ENCODE data around the gene NEK8.

NEK8 gene

DNA sequence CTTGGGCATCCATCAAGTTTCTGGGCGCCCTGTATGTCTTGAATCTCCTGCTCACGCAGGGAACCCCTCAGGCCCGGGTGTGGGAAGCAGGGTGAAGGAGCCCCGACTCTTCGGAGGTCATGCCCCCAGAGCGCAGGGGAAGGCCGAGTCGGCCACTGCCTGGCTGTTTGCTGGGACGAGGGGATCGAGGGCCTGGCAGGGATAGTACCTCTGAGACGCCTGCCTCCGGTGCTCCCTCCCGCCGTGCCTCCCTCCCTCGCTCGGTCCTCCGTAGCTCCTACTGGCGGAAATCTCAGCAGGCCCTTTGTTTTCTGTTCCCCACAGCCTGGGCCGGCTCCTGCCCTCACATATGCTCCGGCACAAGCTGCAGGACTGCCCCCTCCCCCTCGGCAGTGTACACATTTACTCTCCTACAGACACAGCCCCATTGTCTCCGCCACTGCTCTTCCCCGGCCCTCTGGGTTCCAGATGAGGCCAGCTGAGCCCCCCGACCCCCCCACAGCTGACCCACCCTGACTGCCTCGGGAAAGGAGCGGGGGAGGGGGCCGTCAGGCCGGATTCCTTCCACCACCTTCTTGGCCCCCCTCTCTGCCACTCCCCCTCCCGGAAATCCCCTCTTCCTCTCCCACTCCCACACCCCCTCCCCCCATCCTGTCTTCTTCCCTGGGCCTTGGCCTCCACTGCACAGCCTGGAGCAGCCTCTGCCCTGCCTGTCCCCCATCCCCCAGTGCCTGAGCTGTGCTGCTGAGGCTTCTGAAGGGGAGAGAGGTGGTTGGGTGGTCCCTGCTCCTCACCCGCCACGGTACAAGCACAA lies 16.6 kb downstream of the NEK8 start:
- DNase-seq = peak in 13 of 14 donors; percentile 39 to 90 (median 81)

- peak in 2 of 14 donors; percentile 54 to 62 for DNase-seq
Observed at GRCh38 chr17:28745786-28746411, 17.3 kb downstream of the NEK8 start.

- peak in 11 of 14 donors; percentile 42 to 83 (median 66) for DNase-seq
Observed at GRCh38 chr17:28746611-28747050, 18.0 kb downstream of the NEK8 start.

DNA sequence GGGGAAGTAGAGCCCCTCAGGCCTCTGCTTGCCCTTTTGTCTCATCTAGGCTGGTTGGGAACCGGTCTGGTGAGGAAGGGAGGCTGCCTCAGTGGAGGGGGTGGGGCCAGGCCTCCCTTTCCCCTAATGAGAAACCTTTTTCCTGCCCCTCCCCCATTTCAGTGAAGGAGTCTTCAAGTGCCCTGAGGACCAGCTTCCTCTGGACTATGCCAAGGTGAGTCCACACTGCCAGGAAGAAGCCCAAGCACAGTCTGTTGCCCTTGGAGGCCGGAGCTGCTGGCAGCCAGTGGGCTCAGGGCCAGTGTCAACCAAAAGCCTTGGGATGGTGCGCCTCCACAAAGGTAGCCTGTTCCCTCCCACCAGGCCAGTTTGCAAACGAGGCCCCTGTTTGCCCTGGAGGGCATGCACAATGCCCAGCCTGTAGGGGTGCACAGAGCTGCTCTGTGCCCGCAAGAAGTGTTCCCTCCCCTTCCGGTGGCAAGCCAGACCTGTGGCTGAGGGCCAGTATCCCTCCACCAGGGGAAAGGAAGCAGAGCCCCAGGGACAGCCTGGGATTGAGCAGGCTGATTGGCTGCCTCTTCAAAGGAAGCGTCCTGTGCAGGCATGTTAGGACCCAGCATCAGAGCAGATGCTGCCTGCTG lies 18.6 kb downstream of the NEK8 start:
- DNase-seq = peak in 13 of 14 donors; percentile 17 to 83 (median 66)

DNA sequence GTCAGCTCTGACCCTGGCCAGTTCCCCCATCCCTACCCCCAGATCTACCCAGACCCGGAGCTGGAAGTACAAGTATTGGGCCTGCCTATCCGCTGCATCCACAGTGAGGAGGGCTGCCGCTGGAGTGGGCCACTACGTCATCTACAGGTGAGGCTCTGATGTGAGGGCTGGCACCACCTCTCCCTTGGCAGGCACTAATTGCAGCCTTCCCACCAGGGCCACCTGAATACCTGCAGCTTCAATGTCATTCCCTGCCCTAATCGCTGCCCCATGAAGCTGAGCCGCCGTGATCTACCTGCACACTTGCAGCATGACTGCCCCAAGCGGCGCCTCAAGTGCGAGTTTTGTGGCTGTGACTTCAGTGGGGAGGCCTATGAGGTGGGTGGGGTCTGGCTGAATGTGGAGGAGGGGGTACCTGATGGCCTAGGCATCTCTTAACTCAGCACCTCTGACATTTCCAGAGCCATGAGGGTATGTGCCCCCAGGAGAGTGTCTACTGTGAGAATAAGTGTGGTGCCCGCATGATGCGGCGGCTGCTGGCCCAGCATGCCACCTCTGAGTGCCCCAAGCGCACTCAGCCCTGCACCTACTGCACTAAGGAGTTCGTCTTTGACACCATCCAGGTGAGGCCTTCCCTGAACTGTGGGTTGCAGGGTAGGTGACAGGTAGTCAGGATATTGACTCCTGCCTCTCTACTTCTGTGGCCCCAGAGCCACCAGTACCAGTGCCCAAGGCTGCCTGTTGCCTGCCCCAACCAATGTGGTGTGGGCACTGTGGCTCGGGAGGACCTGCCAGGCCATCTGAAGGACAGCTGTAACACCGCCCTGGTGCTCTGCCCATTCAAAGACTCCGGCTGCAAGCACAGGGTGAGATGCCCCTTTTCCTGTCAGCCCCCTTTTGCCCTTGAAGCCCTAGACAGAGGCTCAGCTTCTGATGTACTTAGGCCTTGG lies 19.5 kb downstream of the NEK8 start:
- no peak for DNase-seq

- DNase-seq = no peak
Observed at GRCh38 chr17:28748852-28749515, 20.4 kb downstream of the NEK8 start.

GRCh38 chr17:28749516-28750177 lies 21.1 kb downstream of the NEK8 start:
- no peak for DNase-seq

GRCh38 chr17:28750178-28751047 lies 21.8 kb downstream of the NEK8 start:
- DNase-seq = peak in 13 of 14 donors; percentile 38 to 87 (median 80)

DNA sequence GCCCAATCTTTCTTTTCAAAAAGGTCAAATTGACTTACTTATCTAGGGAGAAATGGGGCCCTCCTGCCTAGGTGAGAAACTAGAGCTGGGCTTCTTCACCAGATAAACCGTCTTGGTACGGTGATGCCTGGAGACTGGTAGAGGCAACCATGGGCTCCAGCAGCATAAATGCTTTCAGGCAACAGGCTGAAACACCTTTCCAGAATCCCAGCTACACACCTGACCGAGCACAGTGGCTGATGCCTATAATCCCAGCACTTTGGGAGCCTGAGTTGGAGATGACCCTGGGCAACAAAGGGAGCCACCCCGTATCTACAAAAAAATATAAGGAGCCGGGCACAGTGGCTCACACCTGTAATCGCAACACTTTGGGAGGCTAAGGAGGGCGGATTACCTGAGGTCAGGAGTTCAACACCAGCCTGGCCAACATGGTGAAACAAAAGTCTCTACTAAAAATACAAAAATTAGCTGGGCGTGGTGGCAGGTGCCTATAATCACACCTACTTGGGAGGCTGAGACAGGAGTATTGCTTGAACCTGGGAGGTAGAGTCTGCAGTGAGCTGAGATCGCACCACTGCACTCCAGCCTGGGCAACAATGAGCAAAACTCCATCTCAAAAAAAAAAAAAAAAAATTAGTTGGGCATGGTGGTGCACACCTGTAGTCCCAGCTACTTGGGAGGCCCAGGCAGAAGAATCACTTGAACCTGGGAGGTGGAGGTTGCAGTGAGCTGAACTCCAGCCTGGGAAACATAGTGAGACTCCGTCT lies 23.2 kb downstream of the NEK8 start:
- no peak for DNase-seq

GRCh38 chr17:28755486-28755885 lies 26.9 kb downstream of the NEK8 start:
- no peak for DNase-seq

DNA sequence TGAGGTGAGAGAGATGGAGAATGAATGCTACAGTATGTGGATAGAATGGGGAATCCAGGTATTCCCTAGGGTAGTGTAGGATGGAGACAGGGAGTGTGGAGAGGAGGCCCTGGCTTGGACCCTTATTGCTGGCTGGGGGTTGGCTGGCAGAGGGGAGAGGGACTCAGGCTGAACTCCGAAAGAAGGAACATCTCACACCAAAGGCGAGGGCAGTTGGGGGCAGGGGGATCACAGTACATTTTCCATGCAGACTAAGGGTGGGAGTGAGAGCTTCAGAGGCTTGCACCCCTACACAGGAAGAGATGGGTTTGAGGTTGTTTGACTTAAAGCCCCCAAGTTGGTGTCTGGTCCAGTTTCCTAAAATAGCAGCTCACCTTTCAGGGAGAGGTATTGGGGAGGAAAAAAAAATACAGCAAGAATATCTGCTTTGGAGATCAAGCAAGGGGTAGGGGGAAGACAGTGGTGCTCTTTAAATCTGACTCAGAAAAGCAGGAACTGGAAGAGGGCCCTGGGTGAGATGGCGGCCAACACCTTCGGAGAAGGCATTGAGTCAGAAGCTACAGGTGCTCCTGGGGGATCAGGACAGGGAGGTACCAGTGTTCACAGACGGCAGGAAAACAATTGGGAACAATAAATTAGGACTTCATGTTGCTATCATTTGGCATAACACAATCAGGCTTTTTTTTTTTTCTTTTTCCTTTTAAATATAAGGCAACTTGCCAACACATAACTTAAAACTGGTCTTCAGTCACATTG lies 27.6 kb downstream of the NEK8 start:
- DNase-seq = no peak

DNA sequence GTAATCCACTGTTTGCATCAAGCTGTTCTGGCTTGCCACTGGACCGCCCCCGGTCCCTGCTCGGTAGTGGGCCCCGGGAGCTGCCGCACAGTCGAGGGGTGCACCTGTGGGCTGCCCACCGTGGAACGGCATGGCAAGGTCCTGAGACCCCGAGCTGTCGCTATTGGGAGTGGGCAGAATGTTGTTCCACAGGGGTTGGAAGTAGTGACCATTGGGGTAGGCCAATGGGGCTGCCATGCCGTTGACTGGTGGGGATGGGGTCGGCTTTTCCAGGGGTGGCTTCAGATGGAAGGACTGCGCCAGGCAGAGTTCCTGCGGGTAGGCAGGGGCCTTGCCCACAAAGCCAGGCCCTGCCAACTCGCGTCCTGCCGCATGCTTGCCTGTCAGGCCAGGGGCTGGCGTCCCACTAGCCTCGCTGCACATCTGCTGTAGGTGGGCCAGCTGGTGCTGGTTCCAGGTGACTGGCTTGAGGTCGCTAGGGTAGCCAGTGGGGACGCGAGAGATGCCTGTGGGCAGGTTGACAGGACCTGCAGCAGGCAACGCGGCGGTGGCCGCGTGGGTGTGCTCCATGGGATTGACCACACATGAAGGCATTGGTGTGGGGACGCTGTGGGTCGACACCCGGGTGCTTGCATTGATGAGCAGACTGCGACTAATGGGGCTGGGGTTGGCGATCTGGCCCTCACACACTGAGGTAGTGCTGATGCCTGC lies 30.0 kb downstream of the NEK8 start:
- DNase-seq = no peak

DNA sequence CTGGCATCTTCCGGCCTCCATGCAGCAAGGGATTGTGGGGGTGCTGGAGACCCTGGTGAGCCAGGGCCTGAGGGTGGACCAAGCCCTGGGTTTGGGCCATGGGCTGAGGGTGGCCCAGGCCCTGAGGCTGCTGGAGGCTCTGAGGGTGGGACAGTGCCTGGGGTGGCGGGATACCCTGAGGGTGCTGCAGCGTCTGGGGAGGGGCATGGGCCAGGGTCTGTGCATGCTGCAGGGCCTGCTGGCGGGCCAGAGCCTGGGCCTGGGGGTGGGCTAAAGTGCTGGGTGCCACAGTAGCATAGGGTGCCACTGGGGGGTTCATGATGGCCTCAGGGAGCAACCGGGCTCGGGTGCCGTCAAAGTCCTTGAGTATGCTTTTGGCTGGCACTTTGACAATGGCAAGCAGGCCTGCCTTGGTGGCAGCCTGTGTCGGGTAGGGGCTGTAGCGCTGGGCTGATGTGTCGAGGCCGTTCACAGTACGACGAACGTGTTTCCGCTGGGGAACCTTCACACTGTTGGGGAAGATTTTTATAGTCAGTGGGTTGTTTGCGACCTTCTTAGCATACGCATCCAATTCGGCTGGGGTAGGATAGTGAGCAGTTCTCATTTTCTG lies 30.8 kb downstream of the NEK8 start:
- DNase-seq = no peak

- peak in 11 of 14 donors; percentile 22 to 94 (median 56) for DNase-seq
Observed at GRCh38 chr17:28760601-28761562, 32.3 kb downstream of the NEK8 start.

DNA sequence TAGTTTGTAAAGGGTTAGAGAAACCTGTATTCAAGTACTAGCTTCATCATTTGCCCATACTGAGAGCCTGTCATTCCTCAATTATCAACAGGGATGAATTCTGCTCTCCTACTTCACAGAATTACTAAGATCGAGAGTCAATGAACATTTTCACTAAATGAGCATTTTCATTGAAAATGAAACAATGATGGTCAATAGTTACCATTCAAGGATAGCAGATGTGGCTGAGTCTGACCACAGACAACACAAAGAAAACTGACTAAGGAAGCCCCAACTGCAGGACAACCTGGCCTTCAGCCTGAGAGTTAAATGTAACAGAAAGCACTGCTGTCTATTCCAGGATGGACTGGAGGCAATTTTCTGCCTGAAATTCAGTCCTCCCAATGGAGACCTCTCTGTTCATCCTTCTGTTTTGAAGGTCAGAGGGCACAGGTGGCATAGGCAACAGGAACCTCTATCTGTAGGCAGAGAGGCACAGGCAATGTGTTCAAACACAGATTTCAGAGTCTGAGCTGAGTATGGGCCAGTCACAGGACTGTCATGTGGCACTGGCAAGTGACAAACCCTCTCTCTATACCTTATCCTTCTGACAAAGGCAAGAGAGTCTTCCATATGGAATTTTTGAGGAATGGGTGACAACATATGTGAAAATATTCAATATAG lies 34.7 kb downstream of the NEK8 start:
- DNase-seq = peak in 2 of 14 donors; percentile 42 to 61
